Measurements from ENCODE around the gene LHX6. TPM values are rescaled to one million over a fixed set of nuclear protein-coding genes. Genes with fewer than 3 reads are reported as not detected.

Gene LHX6
- total RNA-seq, 4 donors from 2014 or later: 0.53 to 4.6 (median 0.95) TPM; not detected in 1

DNA sequence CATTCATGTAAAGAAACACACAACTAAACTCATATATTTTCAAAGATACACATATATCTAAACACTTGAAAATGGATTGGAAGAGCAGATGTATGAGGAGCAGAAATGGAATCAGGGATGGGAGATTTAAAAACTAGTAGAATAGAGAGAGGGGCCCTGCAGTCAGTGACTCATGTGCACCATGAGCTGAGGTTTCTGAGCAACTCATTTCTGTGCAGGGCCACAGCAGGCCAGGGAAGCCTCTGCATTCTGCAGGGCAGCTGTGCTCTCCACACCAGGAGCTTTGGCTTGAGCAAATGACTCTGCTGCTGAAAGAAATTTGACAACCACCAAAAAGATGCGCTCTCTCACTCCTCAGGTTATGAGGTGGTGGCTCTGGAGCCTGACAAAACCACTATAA is 27.1 kb downstream of the LHX6 start:
- H3K4me1 ChIP-seq: no peaks in the 10 kb centered on the region
- H3K36me3 ChIP-seq: no peaks in the 10 kb centered on the region
- 80% methylated on average over 1 of the region's 1 CpG for WGBS, 2 donors
- TF ChIP-seq POLR2A (IDR thresholded peaks at IDR 0.05): no peak
- TF ChIP-seq, protein P1, sequence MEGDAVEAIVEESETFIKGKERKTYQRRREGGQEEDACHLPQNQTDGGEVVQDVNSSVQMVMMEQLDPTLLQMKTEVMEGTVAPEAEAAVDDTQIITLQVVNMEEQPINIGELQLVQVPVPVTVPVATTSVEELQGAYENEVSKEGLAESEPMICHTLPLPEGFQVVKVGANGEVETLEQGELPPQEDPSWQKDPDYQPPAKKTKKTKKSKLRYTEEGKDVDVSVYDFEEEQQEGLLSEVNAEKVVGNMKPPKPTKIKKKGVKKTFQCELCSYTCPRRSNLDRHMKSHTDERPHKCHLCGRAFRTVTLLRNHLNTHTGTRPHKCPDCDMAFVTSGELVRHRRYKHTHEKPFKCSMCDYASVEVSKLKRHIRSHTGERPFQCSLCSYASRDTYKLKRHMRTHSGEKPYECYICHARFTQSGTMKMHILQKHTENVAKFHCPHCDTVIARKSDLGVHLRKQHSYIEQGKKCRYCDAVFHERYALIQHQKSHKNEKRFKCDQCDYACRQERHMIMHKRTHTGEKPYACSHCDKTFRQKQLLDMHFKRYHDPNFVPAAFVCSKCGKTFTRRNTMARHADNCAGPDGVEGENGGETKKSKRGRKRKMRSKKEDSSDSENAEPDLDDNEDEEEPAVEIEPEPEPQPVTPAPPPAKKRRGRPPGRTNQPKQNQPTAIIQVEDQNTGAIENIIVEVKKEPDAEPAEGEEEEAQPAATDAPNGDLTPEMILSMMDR (IDR thresholded peaks at IDR 0.05): no peak
- peaks cover 0 to 13% (median 0%) of the 10 kb centered on the region in 4 donors for H3K27me3 ChIP-seq
- no peak for DNase-seq
- no peak overlapping the region for H3K4me3 ChIP-seq
- H3K9me3 ChIP-seq: no peaks in the 10 kb centered on the region
- intact Hi-C loops (cut with DNase I): no loop called here
- no peak overlapping the region for H3K27ac ChIP-seq

DNA sequence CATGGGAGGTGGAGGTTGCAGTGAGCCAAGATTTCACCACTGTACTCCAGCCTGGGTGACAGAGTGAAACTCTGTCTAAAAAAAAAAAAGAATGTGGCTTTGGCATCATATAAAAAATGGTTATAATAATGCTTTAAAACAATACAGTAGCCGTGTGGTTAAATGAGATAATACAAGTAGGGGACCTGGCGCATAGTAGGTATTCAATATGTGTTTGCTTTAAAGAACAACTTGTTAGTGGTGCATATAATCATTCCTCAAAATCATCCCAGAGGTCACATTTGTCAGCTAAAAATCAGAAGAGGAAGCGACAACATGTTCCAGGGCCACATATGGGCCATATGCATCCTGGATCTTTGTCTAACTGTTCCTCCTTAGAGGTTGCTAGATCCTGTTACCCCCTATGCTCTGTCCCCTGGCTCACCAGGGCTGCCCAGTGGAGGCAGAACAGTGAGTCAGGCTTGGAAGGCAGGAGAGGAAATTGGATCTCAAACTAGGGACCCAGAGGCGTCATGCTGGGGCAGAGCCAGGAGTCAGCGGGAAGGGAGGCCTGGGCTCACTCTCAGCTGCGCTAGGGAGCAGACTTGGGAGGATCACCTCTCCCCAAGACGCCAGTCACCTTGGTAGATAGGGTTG is 27.7 kb downstream of the LHX6 start:
- H3K4me1 ChIP-seq: no peaks in the 10 kb centered on the region
- DNase-seq: no peak
- no peak overlapping the region for H3K27ac ChIP-seq
- H3K9me3 ChIP-seq: no peaks in the 10 kb centered on the region
- peaks cover 0 to 8% (median 0%) of the 10 kb centered on the region in 4 donors for H3K27me3 ChIP-seq
- WGBS, 2 donors: 77 to 78% methylated on average over 6 of the region's 7 CpGs
- TF ChIP-seq, protein P1 (IDR thresholded peaks at IDR 0.05): no peak
- TF ChIP-seq POLR2A (IDR thresholded peaks at IDR 0.05): no peak
- H3K4me3 ChIP-seq: no peak overlapping the region
- intact Hi-C loops (cut with DNase I): no loop called here
- no peaks in the 10 kb centered on the region for H3K36me3 ChIP-seq

GRCh38 chr9:122197882-122198281 is 30.9 kb downstream of the LHX6 start:
- no peaks in the 10 kb centered on the region for H3K9me3 ChIP-seq
- H3K36me3 ChIP-seq: no peaks in the 10 kb centered on the region
- H3K4me1 ChIP-seq: peaks cover 0 to 7% (median under 1%) of the 10 kb centered on the region in 3 donors
- WGBS, 2 donors: no CpG with 5 or more reads among the region's 4 CpGs
- intact Hi-C loops (cut with DNase I): no loop called here
- no peak for TF ChIP-seq POLR2A (IDR thresholded peaks at IDR 0.05)
- TF ChIP-seq, protein P1 (IDR thresholded peaks at IDR 0.05): no peak
- peaks cover 0 to 7% (median 0%) of the 10 kb centered on the region in 4 donors for H3K27me3 ChIP-seq
- H3K4me3 ChIP-seq: no peak overlapping the region
- H3K27ac ChIP-seq: no peak overlapping the region
- DNase-seq: no peak

DNA sequence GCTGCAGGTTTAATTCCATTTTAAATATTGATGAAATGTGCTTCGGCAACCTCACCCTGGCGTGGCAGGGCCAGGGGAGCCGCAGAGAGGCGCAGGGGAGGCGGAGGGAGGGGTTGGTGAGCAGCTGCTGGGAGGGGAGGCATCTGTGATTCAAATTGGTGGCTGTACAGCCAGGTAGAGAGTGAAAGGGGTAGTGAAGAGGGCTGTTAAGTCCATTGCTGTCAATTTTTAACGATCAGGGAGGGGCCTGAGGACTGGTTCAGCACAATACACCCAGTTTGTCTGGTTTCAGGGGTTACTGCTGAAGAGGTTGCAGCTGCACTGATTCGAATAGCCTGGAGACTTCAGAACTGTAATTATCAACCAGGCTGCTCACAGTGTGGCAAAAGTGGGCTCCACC is 31.3 kb downstream of the LHX6 start:
- intact Hi-C loops (cut with DNase I): no loop called here
- DNase-seq: no peak
- 63 to 76% methylated on average over 7 of the region's 7 CpGs for WGBS, 2 donors

DNA sequence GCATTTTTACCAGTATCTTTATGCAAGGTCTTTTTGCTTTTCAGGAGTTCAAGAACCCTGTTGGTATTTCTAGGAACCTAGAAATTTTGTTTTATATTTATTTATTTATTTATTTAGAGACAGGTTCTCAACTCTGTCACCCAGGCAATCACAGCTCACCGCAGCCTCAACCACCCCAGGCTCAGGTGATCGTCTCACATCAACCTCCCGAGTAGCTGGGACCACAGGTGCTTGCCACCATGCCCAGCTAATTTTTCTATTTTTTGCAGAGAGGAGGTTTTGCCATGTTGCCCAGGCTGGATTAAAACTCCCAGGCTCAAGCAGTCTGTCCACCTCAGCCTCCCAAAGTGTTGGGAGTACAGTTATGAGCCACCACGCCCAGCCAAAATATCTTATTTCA is 32.9 kb downstream of the LHX6 start:
- no peak overlapping the region for H3K27ac ChIP-seq
- intact Hi-C loops (cut with DNase I): no loop called here
- TF ChIP-seq, protein P1 (IDR thresholded peaks at IDR 0.05): no peak
- TF ChIP-seq POLR2A (IDR thresholded peaks at IDR 0.05): no peak
- no peaks in the 10 kb centered on the region for H3K9me3 ChIP-seq
- peaks cover 0 to 27% (median 16%) of the 10 kb centered on the region in 3 donors for H3K4me1 ChIP-seq
- 83 to 93% methylated on average over 4 of the region's 4 CpGs for WGBS, 2 donors
- no peak for DNase-seq
- peaks cover 0 to 7% (median 0%) of the 10 kb centered on the region in 4 donors for H3K27me3 ChIP-seq
- no peak overlapping the region for H3K4me3 ChIP-seq
- no peaks in the 10 kb centered on the region for H3K36me3 ChIP-seq

More for the DNA sequence above, 31.3 kb downstream of the LHX6 start:
- Histone ChIP-seq H3K27me3 (peaks cover 0 to 7% (median 0%) of the 10 kb centered on the region in 4 donors), H3K9me3 (no peaks in the 10 kb centered on the region), H3K4me1 (peaks cover 0 to 12% (median 6%) of the 10 kb centered on the region in 3 donors), H3K36me3 (no peaks in the 10 kb centered on the region), H3K4me3 (no peak overlapping the region), H3K27ac (no peak overlapping the region)
- TF ChIP-seq, protein P1 (IDR thresholded peaks at IDR 0.05): no peak
- TF ChIP-seq POLR2A (IDR thresholded peaks at IDR 0.05): no peak
